CD14-positive monocyte (primary cell): ENCODE results near the gene UBAP2. TPM values are rescaled to one million over a fixed set of nuclear protein-coding genes. Genes with fewer than 3 reads are reported as not detected.
"Not testable (repeated sequence)": the region's sequence is repeated elsewhere in the genome, so short reads cannot be mapped to it uniquely, and the experiment has no call there.

Experiments used
- DNase-seq, 3 donors: peaks; one replicate each; pipeline ENCODE4 v3.0.0-alpha.2; 2011 to 2022
- H2AFZ ChIP-seq: 2 replicates; pipeline ENCODE4 v1.6.0; 2012; ENCODE audit warnings: mild to moderate bottlenecking, low read depth, low read length, inconsistent platforms; ENCODE audit not compliant: insufficient read depth, poor library complexity, severe bottlenecking
- H3K27ac ChIP-seq, 2 donors: 1 replicate in 1 of 2; 2 replicates in 1 of 2; pipeline ENCODE4 v1.5.1; 2012 to 2013; ENCODE audit warnings: low read length in 2 of 2, control low read depth in 1 of 2, inconsistent platforms in 1 of 2, low read depth in 1 of 2, mild to moderate bottlenecking in 1 of 2
- H3K27me3 ChIP-seq, 2 donors: one replicate each; pipeline versions ENCODE4 v1.6.0 to v1.6.1; 2011 to 2013; ENCODE audit warnings: low read length in 2 of 2; ENCODE audit not compliant: control insufficient read depth in 2 of 2, insufficient read depth in 2 of 2
- H3K36me3 ChIP-seq, 2 donors: replicated peaks in 1 of 2; 1 replicate in 1 of 2; 2 replicates in 1 of 2; pipeline versions ENCODE4 v1.5.1 to v1.6.1; 2012 to 2013; ENCODE audit warnings: low read length in 2 of 2, control low read depth in 1 of 2, inconsistent platforms in 1 of 2, mild to moderate bottlenecking in 1 of 2; ENCODE audit not compliant: insufficient read depth in 2 of 2, control insufficient read depth in 1 of 2
- H3K4me1 ChIP-seq, 2 donors: 1 replicate in 1 of 2; 2 replicates in 1 of 2; pipeline versions ENCODE4 v1.5.1 to v1.6.1; 2012 to 2013; ENCODE audit warnings: low read length in 2 of 2, control low read depth in 1 of 2, inconsistent platforms in 1 of 2, mild to moderate bottlenecking in 1 of 2, moderate library complexity in 1 of 2; ENCODE audit not compliant: insufficient read depth in 2 of 2, control insufficient read depth in 1 of 2
- H3K4me2 ChIP-seq: replicated peaks from 2 replicates; pipeline ENCODE3; 2012; ENCODE audit warnings: low read length, moderate library complexity, mild to moderate bottlenecking; ENCODE audit not compliant: poor library complexity, severe bottlenecking; ENCODE audit errors: extremely low read depth
- H3K4me3 ChIP-seq, 3 experiments: fragments of 200-600 bp in 1 of 3; sonication (generic) in 1 of 3; replicated peaks in 1 of 3; 1 replicate in 2 of 3; 2 replicates in 1 of 3; pipeline ENCODE4 v1.5.1; 2011 to 2013; ENCODE audit warnings: low read length in 3 of 3, mild to moderate bottlenecking in 3 of 3, control low read depth in 2 of 3, low read depth in 2 of 3, inconsistent platforms in 1 of 3, moderate library complexity in 1 of 3
- H3K79me2 ChIP-seq: 2 replicates; pipeline ENCODE4 v1.6.0; 2012; ENCODE audit warnings: mild to moderate bottlenecking, control low read depth, inconsistent platforms, low read length, moderate library complexity; ENCODE audit not compliant: insufficient read depth
- H3K9ac ChIP-seq: 2 replicates; pipeline ENCODE4 v1.6.0; 2017; ENCODE audit warnings: low read length, mild to moderate bottlenecking; ENCODE audit not compliant: insufficient read depth, poor library complexity, severe bottlenecking
- H3K9me3 ChIP-seq, 2 donors: replicated peaks in 1 of 2; 1 replicate in 1 of 2; 2 replicates in 1 of 2; pipeline versions ENCODE4 v1.5.1 to v1.6.1; 2012 to 2013; ENCODE audit warnings: low read length in 2 of 2, control low read depth in 1 of 2; ENCODE audit not compliant: control insufficient read depth in 1 of 2, insufficient read depth in 1 of 2
- H4K20me1 ChIP-seq: 2 replicates; pipeline ENCODE4 v1.6.0; 2012; ENCODE audit warnings: mild to moderate bottlenecking, low read length, control low read depth, moderate library complexity; ENCODE audit not compliant: insufficient read depth
- H3K27ac Mint-ChIP-seq, 7 donors: one replicate each; pipeline ENCODE4 v1.8.0; 2020; ENCODE audit warnings: mild to moderate bottlenecking in 7 of 7, mixed read lengths in 7 of 7, moderate library complexity in 6 of 7, inconsistent platforms in 2 of 7
- H3K27me3 Mint-ChIP-seq, 3 donors: one replicate each; pipeline ENCODE4 v1.8.0; 2021 to 2022; ENCODE audit warnings: low read depth in 3 of 3, mild to moderate bottlenecking in 3 of 3, mixed read lengths in 3 of 3, moderate library complexity in 3 of 3, inconsistent platforms in 1 of 3
- H3K36me3 Mint-ChIP-seq, 2 donors: one replicate each; pipeline ENCODE4 v1.8.0; 2020; ENCODE audit warnings: mixed read lengths in 2 of 2, inconsistent platforms in 1 of 2, mild to moderate bottlenecking in 1 of 2
- H3K4me1 Mint-ChIP-seq: one replicate; pipeline ENCODE4 v1.8.0; 2020; ENCODE audit warnings: mild to moderate bottlenecking, mixed read lengths
- H3K4me3 Mint-ChIP-seq, 2 donors: one replicate each; pipeline ENCODE4 v1.8.0; 2020; ENCODE audit warnings: mild to moderate bottlenecking in 2 of 2, mixed read lengths in 2 of 2, moderate library complexity in 1 of 2
- H3K9me3 Mint-ChIP-seq, 7 donors: one replicate each; pipeline ENCODE4 v1.8.0; 2020 to 2022; ENCODE audit warnings: mixed read lengths in 7 of 7, mild to moderate bottlenecking in 6 of 7, moderate library complexity in 6 of 7, inconsistent platforms in 2 of 7
- CTCF ChIP-seq: fragments of 200-600 bp; IDR thresholded peaks from one replicate; pipeline ENCODE4 v1.8.0; 2022; ENCODE audit warnings: antibody characterized with exemption, mild to moderate bottlenecking
- WGBS: methylation state at CpG from one replicate; pipeline ENCODE4 v1.1.5; 2013; ENCODE audit warnings: missing lambda C conversion rate; ENCODE audit not compliant: insufficient coverage; 5-methylcytosine and 5-hydroxymethylcytosine counted together
- intact Hi-C, 2 donors: fragments of 100-400 bp; cut with micrococcal nuclease; formaldehyde crosslinking; loops; one replicate each; pipeline versions ENCODE4 v1.15.0 to v1.15.1; 2023
- polyA plus RNA-seq, 3 donors: library from polyadenylated mRNA; depleted of rRNA in 1 of 3; unstranded in 2 of 3; stranded (reverse) in 1 of 3; fragments of 300-500 nt in 2 of 3; fragments of >200 nt in 1 of 3; fragmentation: Illumina TruSeq in 2 of 3; gene quantifications; 1 replicate in 2 of 3; 2 replicates in 1 of 3; pipeline ENCODE4 v1.2.3, GENCODE V29; 2012 to 2021

UBAP2 gene
- polyA plus RNA-seq, 3 donors, result 4.3 to 13.0 (median 5.7) TPM

- Histone ChIP-seq H3K4me1 (no peaks in the 10 kb centered on the region), H3K79me2 (no peaks in the 10 kb centered on the region), H3K4me2 (no peak overlapping the region), H3K4me3 (no peak overlapping the region), H2AFZ (no peak overlapping the region), H3K9me3 (no peaks in the 10 kb centered on the region), H4K20me1 (no peaks in the 10 kb centered on the region), H3K27ac (no peak overlapping the region), H3K27me3 (no peaks in the 10 kb centered on the region), H3K36me3 (peaks cover 12 to 75% of the 10 kb centered on the region in 2 donors), H3K9ac (no peak overlapping the region)
- Mint-ChIP-seq H3K4me1 (no peaks in the 10 kb centered on the region), H3K27ac (peak overlapping the region in 1 of 7 donors; percentile 52), H3K36me3 (peaks cover 33 to 38% of the 10 kb centered on the region in 2 donors), H3K4me3 (no peak overlapping the region), H3K27me3 (peaks cover 0 to under 1% (median 0%) of the 10 kb centered on the region in 3 donors), H3K9me3 (no peaks in the 10 kb centered on the region)
- TF ChIP-seq CTCF, result no peak
- no peak for DNase-seq
- intact Hi-C loops, result no loop called here
- WGBS, result no CpG with 5 or more reads among the region's 2 CpGs
Measured at GRCh38 chr9:33964086-33964768, 84.5 kb downstream of the UBAP2 start.

- H3K79me2 ChIP-seq, H3K4me1 Mint-ChIP-seq, H3K27me3 ChIP-seq, H2AFZ ChIP-seq, H3K9me3 Mint-ChIP-seq, H3K4me3 Mint-ChIP-seq, H3K27ac ChIP-seq, H4K20me1 ChIP-seq, DNase-seq, H3K27me3 Mint-ChIP-seq, H3K9ac ChIP-seq, H3K4me1 ChIP-seq, H3K4me2 ChIP-seq, H3K4me3 ChIP-seq, H3K9me3 ChIP-seq, H3K27ac Mint-ChIP-seq, intact Hi-C loops: not testable (repeated sequence)
- H3K36me3 Mint-ChIP-seq, result peaks cover 31 to 39% of the 10 kb centered on the region in 2 donors
- no CpG with 5 or more reads among the region's 7 CpGs for WGBS
- peaks cover 17 to 75% of the 10 kb centered on the region in 2 donors for H3K36me3 ChIP-seq
Measured at GRCh38 chr9:33962468-33962867, 86.2 kb downstream of the UBAP2 start.
